ENCODE data around the gene C19orf25. TPM values are rescaled to one million over a fixed set of nuclear protein-coding genes. Genes with fewer than 3 reads are reported as not detected.

C19orf25 gene
- total and polyA plus RNA-seq, 5 experiments from 2014 or later, result 31.3 to 59.7 (median 50.3) TPM

DNA sequence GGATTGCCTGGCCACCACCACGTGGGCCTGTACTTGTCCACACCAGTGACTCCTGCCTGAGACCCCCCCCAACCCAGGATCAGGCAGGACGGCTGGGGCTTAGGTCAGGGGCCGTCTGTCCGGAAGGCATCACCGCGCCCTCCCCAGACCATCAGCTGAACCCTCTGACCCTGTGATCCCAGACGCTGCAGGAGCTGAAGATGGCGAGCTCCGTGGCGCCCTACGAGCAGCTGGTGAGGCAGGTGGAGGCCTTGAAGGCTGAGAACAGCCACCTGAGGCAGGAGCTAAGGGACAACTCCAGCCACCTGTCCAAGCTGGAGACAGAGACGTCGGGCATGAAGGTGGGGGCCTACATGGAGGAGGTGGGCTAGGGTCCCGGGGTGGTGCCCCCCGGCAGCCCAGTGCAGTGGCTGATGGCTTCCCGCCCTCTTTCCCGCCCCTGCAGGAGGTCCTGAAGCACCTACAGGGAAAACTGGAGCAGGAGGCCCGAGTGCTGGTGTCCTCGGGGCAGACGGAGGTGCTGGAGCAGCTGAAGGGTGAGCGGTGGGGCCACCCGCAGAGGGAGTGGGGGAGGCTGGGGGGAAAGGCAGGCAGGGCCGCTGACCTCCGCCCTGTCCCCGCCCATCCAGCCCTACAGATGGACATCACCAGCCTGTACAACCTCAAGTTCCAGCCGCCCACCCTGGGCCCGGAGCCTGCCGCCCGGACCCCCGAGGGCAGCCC, 26.1 kb downstream of the C19orf25 start:
- POLR2A ChIA-PET, result interaction anchor here (0.6 to 1.5 kb wide), 6 partner anchors 9 to 81 kb away, joined by 3 to 5 read pairs (median 4); partner anchors contain the start of gene RPS15
- Mint-ChIP-seq H3K27me3 (peaks cover 22 to 71% (median 39%) of the 10 kb centered on the region in 5 donors), H3K4me1 (peaks cover 10 to 32% (median 27%) of the 10 kb centered on the region in 4 donors), H3K36me3 (peaks cover 0 to 14% (median 0%) of the 10 kb centered on the region in 3 donors), H3K9me3 (peaks cover 0 to 3% (median 0%) of the 10 kb centered on the region in 9 donors), H3K27ac (no peak overlapping the region), H3K4me3 (no peak overlapping the region)
- no peak for DNase-seq
- ATAC-seq, result no peak

DNA sequence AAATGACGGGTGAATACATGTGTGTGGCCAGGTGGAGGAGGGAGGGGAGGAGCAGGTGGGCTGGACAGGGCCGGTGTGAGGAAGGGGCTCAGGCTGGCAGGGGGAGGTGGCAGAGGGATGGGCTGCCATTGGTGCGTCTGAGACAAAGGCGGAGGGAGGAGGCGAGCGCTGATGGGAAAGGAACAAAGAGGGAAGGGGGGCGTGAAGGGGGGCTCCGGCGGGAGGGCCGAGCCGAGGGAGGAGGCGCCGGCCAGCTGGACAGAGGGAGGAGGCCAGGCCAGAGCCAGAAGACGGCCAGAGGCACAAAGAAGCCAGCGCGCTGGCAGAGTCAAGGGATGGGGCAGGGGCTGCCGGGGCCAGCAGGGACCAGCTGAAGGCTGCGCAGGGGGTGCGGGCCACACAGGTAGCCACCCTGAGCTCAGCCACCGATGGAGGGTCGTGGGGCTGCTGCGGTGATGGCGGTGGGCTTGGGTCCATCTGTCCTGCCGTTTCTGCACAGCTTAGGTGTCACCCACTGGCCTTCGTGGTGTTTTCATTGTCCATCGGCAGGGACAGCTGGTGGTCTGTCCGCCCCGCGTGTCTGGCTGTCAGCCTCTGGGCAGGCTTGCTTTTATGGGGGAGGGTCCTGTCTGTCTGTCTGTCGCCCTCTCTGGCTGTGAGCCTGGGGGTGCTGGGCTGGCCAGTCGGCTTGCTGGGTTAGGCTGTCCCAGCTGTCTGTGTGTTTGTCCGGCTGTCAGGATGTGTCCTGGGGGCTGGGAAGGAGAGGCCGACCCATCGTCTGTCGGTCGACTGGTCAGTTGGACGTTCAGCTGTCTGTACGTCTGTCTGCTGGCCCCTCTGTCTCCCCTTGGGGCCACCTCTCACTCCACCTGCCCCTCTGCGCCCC, 26.9 kb downstream of the C19orf25 start:
- H3K36me3 Mint-ChIP-seq, result peaks cover 0 to 14% (median 0%) of the 10 kb centered on the region in 3 donors

DNA sequence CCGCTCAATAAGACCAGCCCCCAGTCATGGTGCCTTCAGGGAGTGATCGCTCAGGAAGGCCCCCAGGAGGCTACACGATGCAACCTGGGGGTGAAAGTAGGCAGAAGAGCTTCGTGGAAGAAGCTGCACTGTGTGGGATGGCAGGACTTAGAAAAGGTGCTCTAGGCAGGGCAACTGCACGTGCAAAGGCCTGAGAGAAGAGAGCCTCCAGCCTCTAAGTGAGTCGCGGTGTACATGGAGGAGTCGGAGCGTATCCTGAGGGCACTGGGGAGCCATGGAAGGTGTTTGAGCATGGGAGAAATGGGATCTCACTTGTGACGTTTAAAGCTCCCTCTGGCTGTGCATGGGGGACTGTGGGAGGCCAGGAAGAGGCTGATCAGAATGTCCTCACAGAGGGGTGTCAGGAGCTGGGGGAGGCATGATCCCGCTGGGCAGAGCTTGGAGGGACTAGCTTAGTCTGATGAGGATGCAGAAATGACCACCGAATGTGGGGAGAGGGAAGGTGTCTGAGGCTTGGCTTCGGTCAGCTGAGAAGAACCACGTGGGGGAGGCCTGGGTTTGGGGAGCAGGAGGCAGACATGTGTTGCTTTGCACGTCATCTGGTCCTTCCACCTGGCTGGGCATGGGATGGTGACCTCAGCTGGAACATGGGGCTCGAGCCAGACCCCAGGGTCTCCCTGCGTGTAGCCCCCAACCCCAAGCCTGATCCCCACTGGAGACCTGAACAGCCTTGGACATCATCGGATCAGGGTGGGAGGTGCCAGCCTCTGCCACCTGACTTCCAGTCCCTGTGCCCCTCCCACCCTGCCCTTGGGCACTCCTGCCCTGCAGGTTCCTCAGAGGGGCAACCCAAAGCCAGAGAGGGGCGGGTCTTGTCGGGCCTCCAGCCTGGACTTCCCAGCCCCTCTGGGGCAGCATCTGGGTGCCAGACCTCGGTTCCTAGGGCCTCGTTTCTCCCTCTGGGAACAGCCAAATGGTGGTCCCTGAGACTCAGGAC, 28.0 kb downstream of the C19orf25 start:
- Mint-ChIP-seq H3K27me3 (peaks cover 27 to 79% (median 48%) of the 10 kb centered on the region in 5 donors), H3K4me1 (peaks cover 10 to 33% (median 28%) of the 10 kb centered on the region in 4 donors), H3K4me3 (peak overlapping the region in 6 of 10 donors; percentile 23 to 67 (median 38)), H3K27ac (no peak overlapping the region), H3K9me3 (peaks cover 0 to 3% (median 0%) of the 10 kb centered on the region in 9 donors), H3K36me3 (peaks cover 0 to 14% (median 0%) of the 10 kb centered on the region in 3 donors)
- POLR2A ChIA-PET, result interaction anchor here (0.6 to 1.2 kb wide), 2 partner anchors 10 to 49 kb away, joined by 4 to 6 read pairs; no protein-coding TSS in a partner anchor
- no peak for ATAC-seq
- DNase-seq, result no peak

More for the DNA sequence above, 26.9 kb downstream of the C19orf25 start:
- H3K9me3 Mint-ChIP-seq, result peaks cover 0 to 3% (median 0%) of the 10 kb centered on the region in 9 donors
- peaks cover 27 to 78% (median 47%) of the 10 kb centered on the region in 5 donors for H3K27me3 Mint-ChIP-seq
- no peak overlapping the region for H3K4me3 Mint-ChIP-seq
- no peak for DNase-seq
- ATAC-seq, result no peak
- H3K27ac Mint-ChIP-seq, result no peak overlapping the region
- peaks cover 10 to 32% (median 27%) of the 10 kb centered on the region in 4 donors for H3K4me1 Mint-ChIP-seq
- POLR2A ChIA-PET, result interaction anchor here (1.0 to 1.1 kb wide), 3 partner anchors 10 to 14 kb away, joined by 3 to 5 read pairs (median 4); partner anchors contain the start of gene RPS15

DNA sequence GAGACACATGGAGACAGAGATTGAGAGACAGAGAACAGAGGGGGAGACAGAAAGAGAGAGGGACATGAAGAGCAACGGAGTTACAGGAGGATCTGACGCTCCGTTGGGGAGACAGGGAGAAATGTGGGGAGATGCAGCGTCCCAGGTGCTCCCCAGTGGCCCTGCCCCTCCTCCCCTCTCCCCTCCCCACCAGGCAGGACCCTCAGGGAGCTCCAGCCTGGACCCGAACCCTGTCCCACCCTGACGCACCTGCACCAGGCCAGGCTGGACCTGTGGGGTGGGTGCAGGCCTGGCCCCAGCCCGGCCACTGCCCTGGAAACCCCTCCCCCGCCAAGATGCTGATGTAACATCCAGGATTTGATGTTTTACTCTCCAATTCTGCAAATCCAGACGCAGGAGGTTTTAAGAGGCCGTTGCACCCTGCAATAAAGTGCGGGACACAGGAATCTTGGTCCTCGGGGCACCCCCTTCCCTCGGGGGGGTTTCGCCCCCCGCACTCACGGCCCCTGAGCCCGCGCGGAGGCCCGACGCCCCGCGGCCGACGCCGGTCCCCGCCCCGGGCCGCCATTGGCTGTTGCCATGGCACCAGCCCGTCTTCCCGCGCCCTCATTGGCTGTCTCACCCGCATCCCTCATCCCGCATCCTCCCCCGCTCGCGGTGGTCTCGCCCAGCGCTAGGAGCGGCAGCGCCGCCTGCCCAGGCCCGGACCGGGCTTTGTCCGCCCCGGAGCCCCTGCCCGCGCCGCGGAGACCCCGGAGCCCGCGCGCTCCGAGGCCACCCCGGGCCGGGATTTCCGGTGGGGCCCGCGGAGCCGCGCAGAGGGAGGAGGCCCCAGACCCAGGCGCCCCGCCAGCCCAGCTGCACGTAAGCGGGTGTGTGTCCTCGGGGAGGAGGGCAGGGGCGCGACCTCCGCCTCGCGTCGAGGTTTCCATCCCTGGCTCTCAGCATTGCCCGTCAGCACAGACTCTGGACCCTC, 29.3 kb downstream of the C19orf25 start, which contains the start of gene APC2:
APC2 (plus strand) TSS at position 655 of the 976 bp plus-strand sequence. CDS start 2,881 bp downstream, outside the sequence.
- POLR2A ChIA-PET, result interaction anchor here (1.2 kb wide), 2 partner anchors 9 to 23 kb away, joined by 4 to 7 read pairs; no protein-coding TSS in a partner anchor
- peak within 1 kb of the TSS in 8 of 10 donors; percentile 14 to 69 (median 40) for H3K4me3 Mint-ChIP-seq
- ATAC-seq (peak; percentile 28 to 45), DNase-seq (peak in 4 of 10 donors; percentile 19 to 42 (median 36))
- H3K4me1 Mint-ChIP-seq, result peaks cover 9 to 28% (median 24%) of the 10 kb centered on the region in 4 donors
- H3K27me3 Mint-ChIP-seq, result peaks cover 23 to 66% (median 43%) of the 10 kb centered on the region in 5 donors
- H3K36me3 Mint-ChIP-seq, result peaks cover 0 to 9% (median 0%) of the 10 kb centered on the region in 3 donors
- H3K27ac Mint-ChIP-seq, result peak within 1 kb of the TSS in 2 of 10 donors; percentile 3 to 55
- H3K9me3 Mint-ChIP-seq, result no peaks in the 10 kb centered on the region

DNA sequence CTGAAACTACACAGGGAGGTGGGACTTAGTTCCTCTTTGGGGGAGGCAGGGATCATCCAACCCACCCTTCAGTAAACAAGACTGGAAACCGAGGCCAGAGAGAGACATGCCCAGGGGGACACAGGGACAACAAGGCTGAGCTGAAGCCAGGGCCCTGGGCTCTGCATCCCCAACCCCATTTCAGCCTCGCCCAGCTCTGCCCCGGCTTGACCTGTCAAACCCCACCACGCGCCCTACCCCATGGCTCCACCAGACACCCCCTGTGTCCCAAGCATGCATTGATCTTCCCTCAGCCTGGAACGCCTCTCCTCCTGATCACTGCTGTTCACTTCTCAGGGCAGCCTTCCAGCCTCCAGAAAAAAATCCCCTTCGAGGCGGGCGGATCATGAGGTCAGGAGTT, 31.1 kb downstream of the C19orf25 start:
- Mint-ChIP-seq H3K36me3 (peaks cover 0 to 9% (median 0%) of the 10 kb centered on the region in 3 donors), H3K9me3 (no peaks in the 10 kb centered on the region), H3K4me3 (peak overlapping the region in 5 of 10 donors; percentile 15 to 52 (median 41)), H3K4me1 (peaks cover 11 to 29% (median 23%) of the 10 kb centered on the region in 4 donors), H3K27me3 (peaks cover 20 to 52% (median 36%) of the 10 kb centered on the region in 5 donors), H3K27ac (peak overlapping the region in 1 of 10 donors; percentile 65)
- ATAC-seq, result no peak
- no peak for DNase-seq
- POLR2A ChIA-PET, result interaction anchor here (0.9 to 1.6 kb wide), 2 partner anchors 35 to 150 kb away, joined by 4 to 6 read pairs; no protein-coding TSS in a partner anchor

DNA sequence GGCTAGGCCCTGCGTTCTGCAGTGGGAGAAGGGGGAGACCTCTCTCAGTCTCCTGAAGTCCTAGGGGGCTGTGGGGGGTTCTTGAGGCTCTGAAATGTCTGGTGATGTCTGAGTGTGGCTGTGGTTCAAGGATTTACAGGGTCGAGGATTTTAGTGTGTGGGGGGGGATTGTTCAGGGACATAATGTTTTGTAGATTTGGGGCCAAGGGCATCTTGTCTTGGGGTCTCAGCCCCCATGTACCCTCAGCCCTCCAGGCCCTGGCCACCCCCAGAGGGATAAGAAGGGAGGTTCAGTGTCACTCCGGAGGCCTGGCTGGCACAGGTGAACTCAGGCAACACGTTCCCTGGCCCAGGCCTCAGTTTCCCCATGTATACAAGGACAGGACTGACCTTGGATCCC, 31.5 kb downstream of the C19orf25 start:
- DNase-seq (no peak), ATAC-seq (no peak)
- Mint-ChIP-seq H3K36me3 (peaks cover 0 to 13% (median 0%) of the 10 kb centered on the region in 3 donors), H3K4me3 (peak overlapping the region in 7 of 10 donors; percentile 0 to 44 (median 26)), H3K9me3 (no peaks in the 10 kb centered on the region), H3K4me1 (peaks cover 11 to 29% (median 24%) of the 10 kb centered on the region in 4 donors), H3K27ac (no peak overlapping the region), H3K27me3 (peaks cover 20 to 48% (median 33%) of the 10 kb centered on the region in 5 donors)
- POLR2A ChIA-PET, result interaction anchor here (0.9 to 1.6 kb wide), 2 partner anchors 35 to 150 kb away, joined by 4 to 6 read pairs; no protein-coding TSS in a partner anchor

DNA sequence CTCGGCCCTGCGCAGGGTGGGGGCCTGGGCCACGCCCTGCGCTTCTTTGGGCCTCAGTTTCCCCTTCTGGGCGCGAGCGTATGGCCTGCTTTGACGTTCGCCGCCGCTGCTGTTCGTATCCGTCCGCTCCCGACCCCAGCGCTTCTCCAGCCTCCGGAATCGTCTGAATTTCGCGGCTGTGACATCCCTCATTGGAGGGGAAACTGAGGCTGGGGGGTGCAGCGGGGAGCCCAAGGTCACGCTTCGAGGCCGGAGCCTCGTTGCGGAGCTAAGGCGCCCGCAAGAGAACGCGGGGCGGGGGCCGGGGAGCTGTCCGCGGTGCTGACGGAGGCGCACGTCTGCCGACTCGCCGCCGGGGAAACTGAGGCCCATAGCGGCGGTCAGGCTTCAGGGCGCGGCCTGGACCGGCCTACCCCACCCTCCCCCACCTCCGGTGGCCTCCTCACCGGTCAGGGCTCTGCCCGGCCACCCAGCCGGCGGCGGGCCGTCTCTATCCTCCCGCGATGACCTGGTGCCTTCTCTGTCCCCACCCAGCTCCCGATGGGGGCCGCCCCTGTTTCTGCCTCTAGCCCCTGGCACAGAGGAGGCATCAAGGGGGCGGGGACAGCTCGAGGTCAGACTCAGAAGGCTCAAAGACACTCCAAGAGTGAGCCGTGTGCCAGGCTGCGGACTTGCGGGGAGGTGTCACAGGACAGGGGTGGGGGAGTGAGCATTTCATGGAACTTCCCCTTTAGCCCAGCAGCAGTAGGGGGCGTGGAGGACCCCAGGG, 32.1 kb downstream of the C19orf25 start:
- peak overlapping the region in 8 of 10 donors; percentile 18 to 61 (median 40) for H3K4me3 Mint-ChIP-seq
- POLR2A ChIA-PET, result interaction anchor here (0.6 to 1.6 kb wide), 2 partner anchors 34 to 101 kb away, joined by 3 to 4 read pairs; no protein-coding TSS in a partner anchor
- H3K4me1 Mint-ChIP-seq, result peaks cover 11 to 29% (median 24%) of the 10 kb centered on the region in 4 donors
- H3K36me3 Mint-ChIP-seq, result peaks cover 0 to 18% (median 0%) of the 10 kb centered on the region in 3 donors
- H3K27ac Mint-ChIP-seq, result peak overlapping the region in 1 of 10 donors; percentile 36
- H3K27me3 Mint-ChIP-seq, result peaks cover 20 to 44% (median 31%) of the 10 kb centered on the region in 5 donors
- no peak for ATAC-seq
- no peaks in the 10 kb centered on the region for H3K9me3 Mint-ChIP-seq
- DNase-seq, result peak in 3 of 10 donors; percentile 33 to 58 (median 34)

DNA sequence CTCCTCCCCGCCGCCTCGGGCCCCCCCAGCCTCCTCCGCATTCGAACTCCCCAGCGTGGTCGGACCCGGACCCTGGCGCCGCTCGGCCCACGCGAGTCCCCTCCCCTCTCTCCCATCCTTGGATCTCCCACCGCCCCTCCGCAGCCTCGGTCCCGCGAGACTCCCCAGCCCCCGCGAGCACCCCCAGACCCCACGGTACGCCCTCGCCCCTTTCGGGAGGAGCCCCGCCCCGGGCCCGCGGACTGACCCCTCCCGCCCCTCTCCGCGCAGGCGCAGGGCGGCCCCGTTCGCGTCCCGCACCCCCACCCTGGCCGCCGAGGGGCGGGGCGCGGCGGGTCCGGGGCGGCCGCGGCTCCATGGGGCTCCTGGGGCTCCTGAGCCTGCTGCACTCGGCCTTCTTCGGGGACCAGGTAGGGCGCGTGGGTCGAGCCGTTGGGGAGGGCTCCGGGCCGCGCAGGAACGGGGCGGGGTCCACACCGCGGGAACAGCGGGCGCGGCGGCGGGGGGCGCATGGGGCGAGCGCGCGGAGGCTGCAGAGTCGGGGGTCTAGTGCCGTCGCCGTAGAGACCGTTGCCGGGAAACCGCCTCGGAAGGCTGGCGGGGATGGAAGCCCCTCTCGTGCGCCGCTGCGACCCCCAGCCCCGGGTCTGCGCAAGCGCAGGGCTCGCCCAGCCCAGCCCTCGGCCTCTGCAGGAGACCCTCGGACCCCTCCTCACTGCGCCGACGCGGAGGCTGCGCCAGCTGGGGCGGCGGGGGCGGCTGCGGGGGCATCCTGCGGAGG, 32.9 kb downstream of the C19orf25 start:
- DNase-seq, result no peak
- Mint-ChIP-seq H3K36me3 (peaks cover 0 to 25% (median 2%) of the 10 kb centered on the region in 3 donors), H3K27ac (no peak overlapping the region), H3K4me1 (peaks cover 11 to 36% (median 27%) of the 10 kb centered on the region in 4 donors), H3K27me3 (peaks cover 20 to 37% (median 29%) of the 10 kb centered on the region in 5 donors), H3K4me3 (peak overlapping the region in 1 of 10 donors; percentile 44), H3K9me3 (no peaks in the 10 kb centered on the region)
- no peak for ATAC-seq
- POLR2A ChIA-PET, result interaction anchor here (0.6 to 1.6 kb wide), 5 partner anchors 9 to 177 kb away, joined by 3 to 5 read pairs (median 4); partner anchors contain the start of gene CIRBP
